Activated CD8-positive, alpha-beta T cell treated with anti-CD3 and anti-CD28 coated beads for 36 hours (primary cell): ENCODE measurements around the gene NBPF1. TPM values are rescaled to one million over a fixed set of nuclear protein-coding genes. Genes with fewer than 3 reads are reported as not detected.
"Not testable (repeated sequence)": the region's sequence is repeated elsewhere in the genome, so short reads cannot be mapped to it uniquely, and the experiment has no call there.

Source experiments
- ATAC-seq: fragments of 200-7000 bp; cut with Tn5 transposase; one replicate; pipeline ENCODE4 v1.10.0; 2021; ENCODE audit warnings: mild to moderate bottlenecking, moderate library complexity
- CTCF ChIA-PET: fragments of 350-600 bp; sonication (Branson Sonifier 250); formaldehyde crosslinking; loops from one replicate; lab custom pipeline; 2021; ENCODE audit warnings: antibody characterized with exemption; lab: Charles Lee
- POLR2A ChIA-PET: fragments of 350-600 bp; sonication (Branson Sonifier 250); formaldehyde crosslinking; loops from one replicate; lab custom pipeline; 2021; ENCODE audit warnings: antibody characterized with exemption; lab: Charles Lee
- DNase-seq: peaks from one replicate; pipeline ENCODE4 v3.0.0-alpha.2; 2020
- H3K27ac Mint-ChIP-seq: one replicate; pipeline ENCODE4 v1.8.0; 2021; ENCODE audit warnings: mild to moderate bottlenecking, mixed read lengths
- H3K27me3 Mint-ChIP-seq: one replicate; pipeline ENCODE4 v1.8.0; 2021; ENCODE audit warnings: mixed read lengths
- H3K36me3 Mint-ChIP-seq: one replicate; pipeline ENCODE4 v1.8.0; 2021; ENCODE audit warnings: low read depth, mixed read lengths
- H3K4me1 Mint-ChIP-seq: one replicate; pipeline ENCODE4 v1.8.0; 2021; ENCODE audit warnings: low read depth, mixed read lengths
- H3K4me3 Mint-ChIP-seq: one replicate; pipeline ENCODE4 v1.8.0; 2021; ENCODE audit warnings: mild to moderate bottlenecking, moderate library complexity, mixed read lengths
- H3K9me3 Mint-ChIP-seq: one replicate; pipeline ENCODE4 v1.8.0; 2021; ENCODE audit warnings: mixed read lengths
- intact Hi-C: fragments of 100-400 bp; cut with micrococcal nuclease; formaldehyde crosslinking; loops from one replicate; pipeline ENCODE4 v1.10.0; 2022
- total RNA-seq, 2 experiments: library from RNA; stranded (reverse); gene quantifications; one replicate each; pipeline ENCODE4 v1.2.3, GENCODE V29; 2021
- TF ChIP-seq, protein P1 (sequence below): fragments of 200-600 bp; IDR thresholded peaks from one replicate; pipeline ENCODE4 v1.8.0; 2022; ENCODE audit warnings: antibody characterized with exemption, mild to moderate bottlenecking

NBPF1 gene
- total RNA-seq, 2 experiments from 2014 or later, result 2.8 to 3.1 TPM

DNA sequence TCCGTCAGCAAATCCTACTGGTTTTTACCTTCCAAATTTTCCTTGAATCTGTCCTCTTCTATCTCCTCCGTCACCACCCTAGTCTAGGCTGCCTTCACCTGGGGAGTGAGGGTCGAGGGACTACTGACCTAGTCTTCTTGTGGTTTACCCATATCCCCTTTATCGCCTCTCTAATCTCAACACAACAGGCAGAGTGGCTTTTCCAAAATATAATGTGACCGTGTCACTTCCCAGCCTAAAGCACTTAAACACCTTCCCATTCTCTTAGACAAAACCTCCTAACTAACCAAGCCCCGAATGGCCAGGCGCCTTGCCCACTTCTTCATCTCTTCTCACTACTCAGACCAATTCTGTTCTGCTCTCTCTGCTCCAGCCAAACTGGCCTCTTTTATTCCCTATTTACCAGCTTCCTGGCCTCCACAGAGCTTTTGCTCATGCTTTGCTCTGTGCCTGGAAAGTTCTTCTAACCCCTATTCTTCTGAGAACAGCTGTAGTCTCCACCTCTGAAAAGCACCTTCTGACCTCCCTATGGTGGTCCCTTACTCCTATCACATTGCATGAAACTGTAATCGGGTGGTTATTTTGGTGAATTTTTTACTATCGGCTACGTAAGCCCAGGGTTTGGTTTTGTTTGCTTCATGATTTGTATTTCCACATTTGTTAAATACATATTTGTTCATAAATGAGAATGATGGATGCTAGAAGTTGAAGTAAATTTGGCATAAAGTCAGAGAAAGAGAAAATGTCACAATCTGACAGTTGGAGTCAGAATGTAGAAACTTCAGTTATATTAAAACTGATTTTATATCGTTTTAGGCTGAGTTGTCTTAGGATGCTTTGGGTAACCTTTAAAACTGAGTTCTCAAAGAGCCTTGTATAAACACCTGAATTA is 1.2 kb upstream of the NBPF1 start:
- H3K4me3 Mint-ChIP-seq, result no peak overlapping the region
- TF ChIP-seq, protein P1, sequence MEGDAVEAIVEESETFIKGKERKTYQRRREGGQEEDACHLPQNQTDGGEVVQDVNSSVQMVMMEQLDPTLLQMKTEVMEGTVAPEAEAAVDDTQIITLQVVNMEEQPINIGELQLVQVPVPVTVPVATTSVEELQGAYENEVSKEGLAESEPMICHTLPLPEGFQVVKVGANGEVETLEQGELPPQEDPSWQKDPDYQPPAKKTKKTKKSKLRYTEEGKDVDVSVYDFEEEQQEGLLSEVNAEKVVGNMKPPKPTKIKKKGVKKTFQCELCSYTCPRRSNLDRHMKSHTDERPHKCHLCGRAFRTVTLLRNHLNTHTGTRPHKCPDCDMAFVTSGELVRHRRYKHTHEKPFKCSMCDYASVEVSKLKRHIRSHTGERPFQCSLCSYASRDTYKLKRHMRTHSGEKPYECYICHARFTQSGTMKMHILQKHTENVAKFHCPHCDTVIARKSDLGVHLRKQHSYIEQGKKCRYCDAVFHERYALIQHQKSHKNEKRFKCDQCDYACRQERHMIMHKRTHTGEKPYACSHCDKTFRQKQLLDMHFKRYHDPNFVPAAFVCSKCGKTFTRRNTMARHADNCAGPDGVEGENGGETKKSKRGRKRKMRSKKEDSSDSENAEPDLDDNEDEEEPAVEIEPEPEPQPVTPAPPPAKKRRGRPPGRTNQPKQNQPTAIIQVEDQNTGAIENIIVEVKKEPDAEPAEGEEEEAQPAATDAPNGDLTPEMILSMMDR, result no peak
- H3K27ac Mint-ChIP-seq, result no peak overlapping the region
- H3K27me3 Mint-ChIP-seq, result no peaks in the 10 kb centered on the region
- DNase-seq, result peak; percentile 1
- H3K36me3 Mint-ChIP-seq, result no peaks in the 10 kb centered on the region
- ChIA-PET CTCF (interaction anchor here (1.0 to 1.5 kb wide), 2 partner anchors 16 to 95 kb away, joined by 4 to 5 read pairs; no protein-coding TSS in a partner anchor), POLR2A (no interaction called here)
- intact Hi-C loops, result no loop called here
- no peaks in the 10 kb centered on the region for H3K9me3 Mint-ChIP-seq
- ATAC-seq, result no peak
- no peaks in the 10 kb centered on the region for H3K4me1 Mint-ChIP-seq

DNA sequence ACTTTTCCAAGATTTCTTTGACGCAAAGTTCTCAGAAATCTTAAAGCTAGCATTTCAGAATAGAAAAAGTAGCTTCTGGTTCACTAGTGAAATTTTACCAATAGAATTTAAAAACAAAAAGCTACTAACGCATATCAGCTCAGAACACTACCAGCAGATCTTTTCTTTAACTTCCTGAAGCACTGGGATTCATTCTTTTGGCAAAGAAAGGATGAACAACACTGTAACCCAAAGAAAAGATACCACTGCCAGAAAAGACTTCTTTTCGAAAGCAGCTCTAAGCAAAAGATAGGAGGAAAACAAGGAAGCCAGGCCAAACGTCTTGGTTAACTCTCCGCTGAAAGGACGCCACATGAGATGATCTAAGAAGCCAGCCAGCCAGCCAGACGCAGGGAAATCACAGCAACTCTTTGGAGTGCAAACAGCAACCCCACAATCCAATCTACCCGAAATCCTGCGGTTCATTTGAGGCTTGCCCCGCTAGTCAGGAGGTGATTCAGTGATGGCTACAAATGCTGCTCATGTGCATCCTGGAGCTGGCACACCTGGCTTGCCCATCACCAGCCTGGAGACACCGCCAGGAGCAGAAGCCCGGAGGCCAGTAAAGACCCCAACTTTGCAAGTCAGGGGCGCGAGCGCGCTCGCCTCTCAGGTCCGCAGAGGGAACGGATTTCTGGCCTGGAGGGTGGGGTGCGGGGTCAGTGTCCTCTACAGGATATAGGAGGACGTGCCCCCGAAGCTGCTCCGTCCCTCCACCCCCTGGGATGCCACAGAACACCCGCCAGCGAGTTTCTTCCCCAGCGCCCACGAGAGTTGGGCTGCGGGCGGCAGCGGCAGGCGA is 812 bp downstream of the NBPF1 start:
- intact Hi-C loops, result no loop called here

DNA sequence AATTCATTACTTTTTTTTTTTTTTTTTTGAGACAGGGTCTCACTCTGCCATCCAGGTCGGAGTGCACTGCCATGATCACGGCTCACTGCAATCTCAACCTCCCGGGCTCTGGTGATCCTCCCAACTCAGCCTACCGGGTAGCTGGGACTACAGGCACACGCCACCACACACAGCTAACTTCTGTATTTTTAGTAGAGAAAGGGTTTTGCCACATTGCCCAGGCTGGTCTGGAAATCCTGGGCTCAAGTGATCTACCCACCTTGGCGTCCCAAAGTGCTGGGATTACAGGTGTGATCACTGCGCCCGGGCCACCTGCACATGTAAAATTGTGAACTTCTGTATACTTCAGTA is 1.4 kb downstream of the NBPF1 start:
- H3K36me3 Mint-ChIP-seq, H3K27me3 Mint-ChIP-seq, POLR2A ChIA-PET, H3K27ac Mint-ChIP-seq, H3K4me3 Mint-ChIP-seq, intact Hi-C loops, H3K4me1 Mint-ChIP-seq, H3K9me3 Mint-ChIP-seq, ATAC-seq: not testable (repeated sequence)
- DNase-seq, result peak; percentile 1
- CTCF ChIA-PET, result interaction anchor here (1.2 to 3.0 kb wide), 4 partner anchors 9 to 97 kb away, joined by 3 to 17 read pairs (median 6); no protein-coding TSS in a partner anchor

More for the DNA sequence above, 812 bp downstream of the NBPF1 start:
- peak; percentile 49 for DNase-seq
- ChIA-PET CTCF (interaction anchor here (1.1 to 3.0 kb wide), 6 partner anchors 9 to 339 kb away, joined by 3 to 17 read pairs (median 5); no protein-coding TSS in a partner anchor), POLR2A (interaction anchor here (0.6 to 1.2 kb wide), 3 partner anchors 12 to 725 kb away, joined by 3 to 4 read pairs (median 4); partner anchors contain the start of gene NECAP2)
- no peak overlapping the region for H3K27ac Mint-ChIP-seq
- no peaks in the 10 kb centered on the region for H3K27me3 Mint-ChIP-seq
- no peaks in the 10 kb centered on the region for H3K9me3 Mint-ChIP-seq
- no peak for ATAC-seq
- TF ChIP-seq, protein P1, result no peak
- no peaks in the 10 kb centered on the region for H3K36me3 Mint-ChIP-seq
- H3K4me1 Mint-ChIP-seq, result no peaks in the 10 kb centered on the region
- no peak overlapping the region for H3K4me3 Mint-ChIP-seq

DNA sequence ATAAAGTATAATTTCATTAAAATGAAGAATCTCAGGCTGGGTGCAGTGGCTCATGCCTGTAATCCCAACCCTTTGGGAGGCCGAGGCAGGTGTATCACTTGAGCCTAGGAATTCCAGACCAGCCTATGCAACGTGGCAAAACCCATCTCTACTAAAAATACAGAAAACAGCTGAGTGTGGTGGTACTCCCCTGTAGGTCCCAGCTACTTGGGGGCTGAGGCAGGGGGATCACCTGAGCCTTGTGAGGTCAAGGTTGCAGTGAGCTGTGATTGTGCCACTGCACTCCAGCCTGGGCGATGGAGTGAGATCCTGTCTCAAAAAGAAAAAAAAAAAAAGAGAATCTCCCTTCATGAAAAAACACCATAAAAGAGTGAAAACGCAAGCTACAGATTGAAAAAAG is 2.2 kb downstream of the NBPF1 start:
- H3K27ac Mint-ChIP-seq, POLR2A ChIA-PET, intact Hi-C loops: not testable (repeated sequence)

DNA sequence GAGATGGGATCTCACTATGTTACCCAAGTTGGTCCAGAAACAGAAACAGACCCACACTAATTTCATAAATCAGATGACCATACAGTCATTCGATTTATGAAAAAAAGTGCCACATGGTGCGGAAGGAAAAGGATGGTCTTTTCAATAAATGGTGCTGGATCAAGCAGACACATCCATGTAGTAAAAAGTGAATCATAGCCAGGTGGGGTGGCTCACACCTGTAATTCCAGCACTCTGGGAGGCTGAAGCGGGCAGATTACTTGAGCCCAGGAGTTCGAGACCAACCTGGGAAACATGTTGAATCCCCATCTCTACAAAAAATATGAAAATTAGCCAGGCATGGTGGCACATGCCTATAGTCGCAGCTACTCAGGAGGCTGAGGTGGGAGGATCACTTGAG is 2.8 kb downstream of the NBPF1 start:
- H3K9me3 Mint-ChIP-seq, H3K27ac Mint-ChIP-seq, DNase-seq, H3K27me3 Mint-ChIP-seq, ATAC-seq, H3K4me3 Mint-ChIP-seq, CTCF ChIA-PET, H3K36me3 Mint-ChIP-seq, intact Hi-C loops, H3K4me1 Mint-ChIP-seq: not testable (repeated sequence)
- POLR2A ChIA-PET, result interaction anchor here (0.8 kb wide), 1 partner anchor 10 kb away, joined by 3 read pairs; no protein-coding TSS in a partner anchor

More for the DNA sequence above, 2.2 kb downstream of the NBPF1 start:
- CTCF ChIA-PET, result interaction anchor here (1.6 to 3.0 kb wide), 2 partner anchors 10 to 14 kb away, joined by 5 to 17 read pairs; no protein-coding TSS in a partner anchor
- DNase-seq, ATAC-seq, H3K27me3 Mint-ChIP-seq, H3K36me3 Mint-ChIP-seq, H3K4me3 Mint-ChIP-seq, H3K4me1 Mint-ChIP-seq, H3K9me3 Mint-ChIP-seq: not testable (repeated sequence)

DNA sequence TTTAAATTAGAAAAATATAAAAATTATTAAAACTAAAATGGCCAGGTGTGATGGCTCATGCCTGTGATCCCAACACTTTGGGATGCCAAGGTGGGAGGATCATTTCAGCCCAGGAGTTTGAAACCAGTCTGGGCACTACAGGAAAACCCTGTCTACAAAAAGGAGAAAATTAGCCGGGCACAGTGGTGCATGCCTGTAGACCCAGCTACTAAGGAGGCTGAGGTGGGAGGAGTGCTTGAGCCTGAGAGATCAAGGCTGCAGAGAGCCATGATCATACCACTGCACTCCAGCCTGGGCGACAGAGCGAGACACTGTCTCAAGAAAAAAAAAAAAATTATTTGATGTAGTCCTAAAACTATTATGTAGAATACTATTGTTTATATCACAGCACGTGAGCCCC is 3.6 kb downstream of the NBPF1 start:
- H3K9me3 Mint-ChIP-seq, H3K27ac Mint-ChIP-seq, ATAC-seq, DNase-seq, H3K4me1 Mint-ChIP-seq, intact Hi-C loops, H3K4me3 Mint-ChIP-seq, H3K36me3 Mint-ChIP-seq, H3K27me3 Mint-ChIP-seq: not testable (repeated sequence)
- CTCF ChIA-PET, result interaction anchor here (1.1 to 2.3 kb wide), 4 partner anchors 12 to 342 kb away, joined by 3 to 14 read pairs (median 6); no protein-coding TSS in a partner anchor
- POLR2A ChIA-PET, result interaction anchor here (0.8 kb wide), 1 partner anchor 9 kb away, joined by 3 read pairs; no protein-coding TSS in a partner anchor
